Activated CD8-positive, alpha-beta T cell treated with anti-CD3 and anti-CD28 coated beads for 36 hours (primary cell): Measurements from ENCODE around the gene SLC22A23. TPM values are rescaled to one million over a fixed set of nuclear protein-coding genes. Genes with fewer than 3 reads are reported as not detected.

Source experiments
- ATAC-seq: fragments of 200-7000 bp; cut with Tn5 transposase; one replicate; pipeline ENCODE4 v1.10.0; 2021; ENCODE audit warnings: mild to moderate bottlenecking, moderate library complexity
- CTCF ChIA-PET: fragments of 350-600 bp; sonication (Branson Sonifier 250); formaldehyde crosslinking; loops from one replicate; lab custom pipeline; 2021; ENCODE audit warnings: antibody characterized with exemption; lab: Charles Lee
- POLR2A ChIA-PET: fragments of 350-600 bp; sonication (Branson Sonifier 250); formaldehyde crosslinking; loops from one replicate; lab custom pipeline; 2021; ENCODE audit warnings: antibody characterized with exemption; lab: Charles Lee
- DNase-seq: peaks from one replicate; pipeline ENCODE4 v3.0.0-alpha.2; 2020
- H3K27ac Mint-ChIP-seq: one replicate; pipeline ENCODE4 v1.8.0; 2021; ENCODE audit warnings: mild to moderate bottlenecking, mixed read lengths
- H3K27me3 Mint-ChIP-seq: one replicate; pipeline ENCODE4 v1.8.0; 2021; ENCODE audit warnings: mixed read lengths
- H3K36me3 Mint-ChIP-seq: one replicate; pipeline ENCODE4 v1.8.0; 2021; ENCODE audit warnings: low read depth, mixed read lengths
- H3K4me1 Mint-ChIP-seq: one replicate; pipeline ENCODE4 v1.8.0; 2021; ENCODE audit warnings: low read depth, mixed read lengths
- H3K4me3 Mint-ChIP-seq: one replicate; pipeline ENCODE4 v1.8.0; 2021; ENCODE audit warnings: mild to moderate bottlenecking, moderate library complexity, mixed read lengths
- H3K9me3 Mint-ChIP-seq: one replicate; pipeline ENCODE4 v1.8.0; 2021; ENCODE audit warnings: mixed read lengths
- intact Hi-C: fragments of 100-400 bp; cut with micrococcal nuclease; formaldehyde crosslinking; loops from one replicate; pipeline ENCODE4 v1.10.0; 2022
- total RNA-seq, 2 experiments: library from RNA; stranded (reverse); gene quantifications; one replicate each; pipeline ENCODE4 v1.2.3, GENCODE V29; 2021
- TF ChIP-seq, protein P1 (sequence below): fragments of 200-600 bp; IDR thresholded peaks from one replicate; pipeline ENCODE4 v1.8.0; 2022; ENCODE audit warnings: antibody characterized with exemption, mild to moderate bottlenecking

The SLC22A23 gene
- total RNA-seq, 2 experiments from 2014 or later, result 0.16 to 0.34 TPM

DNA sequence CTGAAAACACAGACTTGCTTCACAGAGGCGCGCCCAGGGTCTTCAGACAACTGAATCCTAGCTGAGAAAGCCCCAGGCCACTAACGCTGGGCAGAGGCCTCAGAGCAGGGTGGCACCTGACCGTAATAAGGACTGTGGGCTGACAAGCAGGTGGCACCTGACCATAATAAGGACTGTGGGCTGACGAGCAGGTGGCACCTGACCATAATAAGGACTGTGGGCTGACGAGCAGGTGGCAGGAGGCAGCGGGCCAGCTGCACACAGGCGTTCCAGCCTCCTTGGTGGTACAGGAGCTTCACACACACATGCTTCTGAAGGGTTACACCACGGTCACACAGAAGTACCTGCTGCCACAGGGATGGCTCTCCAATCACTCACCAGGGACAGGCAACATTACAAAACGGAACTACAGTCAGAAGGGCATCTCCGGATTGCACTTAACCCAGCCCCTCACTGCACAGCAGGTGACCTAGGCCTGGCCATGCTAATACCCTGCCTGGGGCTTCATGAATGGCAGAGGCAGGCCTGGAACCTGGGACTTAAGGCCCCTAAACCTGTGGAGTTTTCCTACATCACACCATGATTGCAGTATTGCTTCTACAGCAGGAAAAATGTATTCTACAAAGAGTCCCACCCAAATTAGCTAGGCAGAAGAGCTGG lies 147.3 kb downstream of the SLC22A23 start:
- TF ChIP-seq, protein P1, sequence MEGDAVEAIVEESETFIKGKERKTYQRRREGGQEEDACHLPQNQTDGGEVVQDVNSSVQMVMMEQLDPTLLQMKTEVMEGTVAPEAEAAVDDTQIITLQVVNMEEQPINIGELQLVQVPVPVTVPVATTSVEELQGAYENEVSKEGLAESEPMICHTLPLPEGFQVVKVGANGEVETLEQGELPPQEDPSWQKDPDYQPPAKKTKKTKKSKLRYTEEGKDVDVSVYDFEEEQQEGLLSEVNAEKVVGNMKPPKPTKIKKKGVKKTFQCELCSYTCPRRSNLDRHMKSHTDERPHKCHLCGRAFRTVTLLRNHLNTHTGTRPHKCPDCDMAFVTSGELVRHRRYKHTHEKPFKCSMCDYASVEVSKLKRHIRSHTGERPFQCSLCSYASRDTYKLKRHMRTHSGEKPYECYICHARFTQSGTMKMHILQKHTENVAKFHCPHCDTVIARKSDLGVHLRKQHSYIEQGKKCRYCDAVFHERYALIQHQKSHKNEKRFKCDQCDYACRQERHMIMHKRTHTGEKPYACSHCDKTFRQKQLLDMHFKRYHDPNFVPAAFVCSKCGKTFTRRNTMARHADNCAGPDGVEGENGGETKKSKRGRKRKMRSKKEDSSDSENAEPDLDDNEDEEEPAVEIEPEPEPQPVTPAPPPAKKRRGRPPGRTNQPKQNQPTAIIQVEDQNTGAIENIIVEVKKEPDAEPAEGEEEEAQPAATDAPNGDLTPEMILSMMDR, result no peak
- H3K4me1 Mint-ChIP-seq, result no peaks in the 10 kb centered on the region
- ChIA-PET CTCF (no interaction called here), POLR2A (interaction anchor here (0.7 kb wide), 1 partner anchor 37 kb away, joined by 3 read pairs; no protein-coding TSS in a partner anchor)
- H3K27me3 Mint-ChIP-seq, result no peaks in the 10 kb centered on the region
- ATAC-seq (no peak), DNase-seq (no peak)
- H3K36me3 Mint-ChIP-seq, result no peaks in the 10 kb centered on the region
- intact Hi-C loops, result no loop called here
- no peak overlapping the region for H3K27ac Mint-ChIP-seq
- H3K4me3 Mint-ChIP-seq, result no peak overlapping the region
- H3K9me3 Mint-ChIP-seq, result peaks cover 1% of the 10 kb centered on the region

DNA sequence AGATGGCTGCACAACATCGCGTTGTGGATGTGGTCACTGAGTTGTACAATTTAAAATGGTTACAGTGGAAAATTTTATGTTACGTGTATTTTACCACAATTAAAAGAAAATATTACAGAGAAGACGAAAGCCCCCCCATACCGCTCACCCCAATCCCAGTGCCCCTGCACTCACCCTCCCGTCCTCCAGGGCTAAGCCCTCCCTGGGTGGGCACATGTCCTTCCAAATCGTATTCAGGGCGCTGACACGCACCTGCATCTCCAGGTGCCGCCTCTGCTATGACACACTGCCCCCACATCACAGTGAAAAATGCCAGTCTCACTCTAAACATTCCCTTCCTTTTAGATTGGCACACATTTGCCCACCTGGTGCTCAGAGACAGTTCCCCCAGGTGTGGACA lies 148.7 kb downstream of the SLC22A23 start:
- no peaks in the 10 kb centered on the region for H3K36me3 Mint-ChIP-seq
- ATAC-seq (no peak), DNase-seq (no peak)
- ChIA-PET POLR2A (no interaction called here), CTCF (no interaction called here)
- H3K9me3 Mint-ChIP-seq, result peaks cover 1% of the 10 kb centered on the region
- H3K4me1 Mint-ChIP-seq, result no peaks in the 10 kb centered on the region
- H3K27me3 Mint-ChIP-seq, result peaks cover 2% of the 10 kb centered on the region
- TF ChIP-seq, protein P1, result no peak
- no peak overlapping the region for H3K27ac Mint-ChIP-seq
- no peak overlapping the region for H3K4me3 Mint-ChIP-seq
- intact Hi-C loops, result no loop called here

DNA sequence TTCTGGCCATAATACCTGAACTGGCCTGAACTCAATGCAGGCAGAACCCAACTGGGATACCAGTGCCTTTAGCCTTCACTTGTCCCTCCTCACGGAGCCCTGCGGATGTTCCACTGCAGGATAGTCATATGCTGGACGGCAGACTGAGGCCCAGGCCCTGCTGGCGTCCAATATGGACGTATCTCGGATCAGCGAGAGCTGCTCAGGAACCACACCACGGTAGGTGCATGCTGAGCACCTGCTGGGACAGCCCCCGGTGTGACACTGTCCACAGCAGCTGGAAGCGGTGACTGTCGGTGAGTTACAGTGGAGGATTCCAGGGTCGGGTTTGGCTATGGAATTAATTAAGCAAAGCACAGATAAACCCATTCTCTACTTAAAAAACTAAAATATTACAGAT lies 149.4 kb downstream of the SLC22A23 start:
- no peak for ATAC-seq
- peaks cover 1% of the 10 kb centered on the region for H3K9me3 Mint-ChIP-seq
- no peak for DNase-seq
- H3K4me1 Mint-ChIP-seq, result no peaks in the 10 kb centered on the region
- TF ChIP-seq, protein P1, result no peak
- ChIA-PET POLR2A (no interaction called here), CTCF (no interaction called here)
- no peak overlapping the region for H3K4me3 Mint-ChIP-seq
- no peaks in the 10 kb centered on the region for H3K36me3 Mint-ChIP-seq
- peaks cover 2% of the 10 kb centered on the region for H3K27me3 Mint-ChIP-seq
- H3K27ac Mint-ChIP-seq, result no peak overlapping the region
- intact Hi-C loops, result no loop called here

DNA sequence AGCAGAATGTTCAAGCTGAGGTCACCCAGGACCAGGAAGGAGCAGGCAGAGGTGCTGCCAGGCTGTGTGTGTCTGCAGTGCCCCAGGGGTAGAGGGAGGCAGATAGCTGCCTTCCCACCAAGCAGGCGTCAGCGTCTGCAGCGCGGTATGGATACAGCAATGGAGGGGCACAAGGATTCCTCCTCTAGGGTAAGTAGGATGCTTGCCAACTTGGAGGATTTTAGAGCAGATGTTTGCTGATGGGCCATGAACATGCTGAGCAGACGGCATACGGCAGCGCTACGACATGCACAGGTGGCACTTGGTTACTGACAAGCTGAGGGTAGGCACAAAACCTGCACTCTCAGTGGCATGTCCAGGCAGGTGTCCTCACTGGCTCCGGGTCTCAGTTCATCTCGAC lies 150.0 kb downstream of the SLC22A23 start:
- ChIA-PET POLR2A (interaction anchor here (0.9 kb wide), 1 partner anchor 69 kb away, joined by 3 read pairs; no protein-coding TSS in a partner anchor), CTCF (no interaction called here)
- Mint-ChIP-seq H3K4me1 (no peaks in the 10 kb centered on the region), H3K27ac (no peak overlapping the region), H3K36me3 (no peaks in the 10 kb centered on the region), H3K4me3 (no peak overlapping the region), H3K27me3 (peaks cover 2% of the 10 kb centered on the region), H3K9me3 (peaks cover 1% of the 10 kb centered on the region)
- intact Hi-C loops, result no loop called here
- DNase-seq, result no peak
- TF ChIP-seq, protein P1, result no peak
- ATAC-seq, result no peak

DNA sequence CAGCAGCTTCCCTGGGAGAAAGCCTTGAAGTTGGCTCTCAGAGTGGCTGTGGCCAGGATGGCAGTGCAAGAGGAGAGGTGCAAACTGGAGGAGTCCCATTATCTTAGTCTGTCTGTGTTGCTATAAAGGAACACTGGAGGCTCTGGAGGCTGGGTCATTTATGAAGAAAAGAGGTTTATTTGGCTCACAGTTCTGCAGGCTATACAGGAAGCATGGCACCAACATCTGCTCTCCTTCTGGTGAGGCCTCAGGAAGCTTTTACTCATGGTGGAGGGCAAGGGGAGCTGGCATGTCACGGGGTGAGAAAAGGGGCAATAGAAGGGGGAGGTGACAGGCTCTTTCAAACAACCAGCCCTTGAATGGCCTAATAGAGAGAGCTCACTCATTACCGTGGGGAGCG lies 151.0 kb downstream of the SLC22A23 start:
- intact Hi-C loops, result no loop called here
- TF ChIP-seq, protein P1, result no peak
- no peak overlapping the region for H3K27ac Mint-ChIP-seq
- no peak overlapping the region for H3K4me3 Mint-ChIP-seq
- H3K36me3 Mint-ChIP-seq, result no peaks in the 10 kb centered on the region
- ChIA-PET CTCF (no interaction called here), POLR2A (no interaction called here)
- no peak for ATAC-seq
- no peaks in the 10 kb centered on the region for H3K4me1 Mint-ChIP-seq
- no peak for DNase-seq
- peaks cover 2% of the 10 kb centered on the region for H3K27me3 Mint-ChIP-seq
- H3K9me3 Mint-ChIP-seq, result peaks cover 1% of the 10 kb centered on the region
